NCI-H2196 treated with DMSO at 0.1 percent for 48 hours (cell line): ENCODE results near the gene HDLBP.
A peak's percentile ranks its signal among the peaks of the same experiment; 100 is the strongest.

Experiments
- DNase-seq: peaks from one replicate; lab custom pipeline; 2025; ENCODE audit not compliant: unreplicated experiment; lab: John Stamatoyannopoulos, UW

HDLBP gene, protein sequence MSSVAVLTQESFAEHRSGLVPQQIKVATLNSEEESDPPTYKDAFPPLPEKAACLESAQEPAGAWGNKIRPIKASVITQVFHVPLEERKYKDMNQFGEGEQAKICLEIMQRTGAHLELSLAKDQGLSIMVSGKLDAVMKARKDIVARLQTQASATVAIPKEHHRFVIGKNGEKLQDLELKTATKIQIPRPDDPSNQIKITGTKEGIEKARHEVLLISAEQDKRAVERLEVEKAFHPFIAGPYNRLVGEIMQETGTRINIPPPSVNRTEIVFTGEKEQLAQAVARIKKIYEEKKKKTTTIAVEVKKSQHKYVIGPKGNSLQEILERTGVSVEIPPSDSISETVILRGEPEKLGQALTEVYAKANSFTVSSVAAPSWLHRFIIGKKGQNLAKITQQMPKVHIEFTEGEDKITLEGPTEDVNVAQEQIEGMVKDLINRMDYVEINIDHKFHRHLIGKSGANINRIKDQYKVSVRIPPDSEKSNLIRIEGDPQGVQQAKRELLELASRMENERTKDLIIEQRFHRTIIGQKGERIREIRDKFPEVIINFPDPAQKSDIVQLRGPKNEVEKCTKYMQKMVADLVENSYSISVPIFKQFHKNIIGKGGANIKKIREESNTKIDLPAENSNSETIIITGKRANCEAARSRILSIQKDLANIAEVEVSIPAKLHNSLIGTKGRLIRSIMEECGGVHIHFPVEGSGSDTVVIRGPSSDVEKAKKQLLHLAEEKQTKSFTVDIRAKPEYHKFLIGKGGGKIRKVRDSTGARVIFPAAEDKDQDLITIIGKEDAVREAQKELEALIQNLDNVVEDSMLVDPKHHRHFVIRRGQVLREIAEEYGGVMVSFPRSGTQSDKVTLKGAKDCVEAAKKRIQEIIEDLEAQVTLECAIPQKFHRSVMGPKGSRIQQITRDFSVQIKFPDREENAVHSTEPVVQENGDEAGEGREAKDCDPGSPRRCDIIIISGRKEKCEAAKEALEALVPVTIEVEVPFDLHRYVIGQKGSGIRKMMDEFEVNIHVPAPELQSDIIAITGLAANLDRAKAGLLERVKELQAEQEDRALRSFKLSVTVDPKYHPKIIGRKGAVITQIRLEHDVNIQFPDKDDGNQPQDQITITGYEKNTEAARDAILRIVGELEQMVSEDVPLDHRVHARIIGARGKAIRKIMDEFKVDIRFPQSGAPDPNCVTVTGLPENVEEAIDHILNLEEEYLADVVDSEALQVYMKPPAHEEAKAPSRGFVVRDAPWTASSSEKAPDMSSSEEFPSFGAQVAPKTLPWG (N-terminal part only)

DNA sequence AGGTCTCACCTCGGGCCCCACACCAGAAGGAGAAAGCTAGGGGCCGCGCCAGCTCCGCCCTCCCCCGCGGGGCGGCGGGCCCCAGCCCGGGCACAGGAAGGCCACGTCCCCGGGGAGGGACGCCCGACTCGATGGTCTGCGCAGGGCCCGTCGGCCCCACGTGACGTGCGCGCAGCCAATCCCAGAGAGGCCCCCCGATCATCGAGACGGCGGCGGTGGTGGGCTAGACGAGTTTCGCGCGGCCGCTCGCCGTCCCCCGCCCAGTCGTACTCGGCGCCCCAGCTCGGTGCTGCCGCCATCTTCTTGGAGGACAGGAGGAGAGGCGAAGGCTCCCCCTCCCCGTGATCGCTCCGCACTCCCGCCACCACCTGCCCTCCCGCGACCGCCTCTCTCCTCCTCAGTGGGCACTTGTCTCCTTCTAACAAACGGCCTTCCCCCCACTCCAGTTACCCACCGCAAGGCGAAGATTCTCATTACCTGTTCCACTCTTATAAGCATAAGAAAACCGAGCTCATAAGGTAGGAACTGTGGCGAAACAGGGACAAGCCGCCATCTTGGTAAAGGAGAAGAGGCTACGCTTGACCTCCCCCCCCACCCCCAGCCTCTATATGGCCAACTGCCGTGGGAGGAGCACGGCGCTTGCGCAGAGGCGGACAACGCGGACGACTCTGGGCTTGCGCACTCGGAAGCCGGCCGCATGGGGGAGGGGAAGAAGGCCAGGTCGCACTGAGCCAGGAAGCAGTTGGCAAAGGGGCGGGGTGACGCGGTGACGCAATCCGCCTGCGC, at the start of gene HDLBP:
Gene HDLBP (minus strand): TSS at position 580 of the 786 bp plus-strand sequence. CDS start 48,803 bp downstream, outside the sequence.
- DNase-seq, result peak; percentile 95

DNA sequence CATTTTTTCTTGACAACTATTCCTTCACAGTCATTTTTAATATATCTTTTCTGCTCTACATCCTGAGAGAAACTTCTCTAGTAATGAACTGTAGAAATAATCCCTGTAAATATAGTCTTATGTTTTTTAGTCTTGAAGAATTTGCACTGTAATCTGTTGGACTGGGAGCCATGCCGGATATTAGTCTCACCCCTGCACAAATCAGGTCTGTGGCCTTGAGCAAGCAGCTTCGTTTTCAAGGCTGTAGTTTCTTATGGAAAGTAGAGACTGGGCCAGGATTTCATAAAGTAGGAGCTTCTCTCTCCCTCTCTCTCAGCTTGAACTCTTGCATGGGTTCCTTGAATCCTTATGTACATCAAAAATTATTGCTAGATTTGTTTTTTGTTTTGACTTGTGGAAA, 49.3 kb upstream of the HDLBP start:
- DNase-seq, result no peak

DNA sequence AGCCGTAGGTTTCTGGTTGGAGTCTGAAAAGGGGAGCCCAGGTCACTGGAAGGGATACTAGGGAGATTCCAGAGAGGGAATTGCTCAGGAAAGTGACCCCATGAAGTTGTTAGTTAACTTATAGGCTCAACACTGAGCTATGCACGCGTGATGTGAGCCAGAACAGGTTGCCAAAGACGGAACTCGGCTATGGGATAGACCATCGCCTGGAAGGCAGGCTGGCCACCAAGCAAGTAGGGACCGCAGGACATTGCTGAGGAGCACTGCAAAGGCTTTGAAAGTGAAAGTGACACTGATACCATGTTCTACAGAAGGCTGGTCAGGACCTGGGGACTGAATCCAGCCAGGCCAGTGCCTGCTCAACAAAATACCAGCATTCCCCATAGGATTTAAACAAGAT, 48.0 kb upstream of the HDLBP start:
- no peak for DNase-seq

DNA sequence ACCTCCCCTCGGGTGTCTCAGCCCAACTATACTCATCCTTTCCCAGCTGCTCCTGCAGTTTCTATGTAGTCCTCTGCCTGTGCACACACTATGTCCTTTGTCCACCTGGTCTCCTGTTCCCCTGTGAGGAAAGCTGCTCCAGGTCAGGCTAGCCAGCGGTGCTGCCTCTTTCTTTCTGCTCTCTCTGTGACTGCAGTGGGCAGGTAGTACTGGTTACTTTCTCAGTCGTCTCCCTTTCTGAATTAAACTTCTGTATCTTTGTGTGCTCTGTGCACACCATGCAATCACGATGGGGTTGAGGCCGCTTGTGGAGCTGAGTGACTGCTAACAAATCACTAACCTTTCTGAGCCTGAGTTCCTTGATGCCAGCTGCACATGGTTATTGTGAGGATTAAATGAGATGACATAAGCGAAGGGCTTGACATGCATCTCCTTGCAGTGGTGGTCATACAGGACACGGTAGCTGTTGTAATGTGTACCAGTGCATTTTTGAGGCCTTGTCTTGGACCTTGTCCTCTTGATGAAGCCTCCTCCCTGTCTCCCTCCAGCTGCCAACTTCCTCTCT, 44.1 kb upstream of the HDLBP start:
- no peak for DNase-seq

DNA sequence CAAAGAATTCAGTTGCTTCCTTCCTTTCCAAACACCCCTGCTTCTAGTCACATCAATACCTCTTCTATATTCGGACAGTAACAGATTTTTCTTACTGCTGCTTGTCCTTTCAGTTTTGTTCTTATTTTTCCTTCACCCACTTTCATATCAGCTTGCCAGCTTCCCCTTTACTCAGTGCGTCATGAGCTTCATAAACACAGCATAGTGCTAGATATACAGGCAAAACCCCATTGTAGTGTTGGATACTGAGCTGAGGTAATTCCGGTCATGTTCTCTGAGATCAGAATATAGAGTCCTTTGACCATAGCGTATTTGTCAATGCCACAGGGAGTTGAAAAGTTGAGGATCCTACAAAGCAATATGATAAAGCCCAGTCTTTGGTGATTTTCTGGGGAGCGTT, 43.0 kb upstream of the HDLBP start:
- DNase-seq, result no peak

DNA sequence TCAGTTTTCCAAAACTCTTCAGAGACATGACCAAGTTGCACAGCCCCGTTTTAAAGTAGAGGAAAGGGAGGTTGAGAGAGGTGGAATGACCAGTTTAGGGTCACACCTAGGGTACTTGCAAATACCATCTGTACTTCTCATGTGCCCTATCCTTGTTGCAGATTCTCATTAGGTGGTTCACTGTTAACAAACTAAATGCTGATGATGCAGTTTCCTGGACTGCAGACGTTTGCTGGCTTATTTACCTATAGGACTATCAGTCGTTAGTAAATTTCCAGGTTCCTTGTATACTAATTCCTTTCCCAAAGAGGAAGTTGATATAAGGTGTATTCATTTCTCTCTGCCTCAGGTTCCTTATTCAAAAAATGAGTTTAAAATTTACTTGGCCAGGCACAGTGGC, 42.1 kb upstream of the HDLBP start:
- DNase-seq, result no peak

DNA sequence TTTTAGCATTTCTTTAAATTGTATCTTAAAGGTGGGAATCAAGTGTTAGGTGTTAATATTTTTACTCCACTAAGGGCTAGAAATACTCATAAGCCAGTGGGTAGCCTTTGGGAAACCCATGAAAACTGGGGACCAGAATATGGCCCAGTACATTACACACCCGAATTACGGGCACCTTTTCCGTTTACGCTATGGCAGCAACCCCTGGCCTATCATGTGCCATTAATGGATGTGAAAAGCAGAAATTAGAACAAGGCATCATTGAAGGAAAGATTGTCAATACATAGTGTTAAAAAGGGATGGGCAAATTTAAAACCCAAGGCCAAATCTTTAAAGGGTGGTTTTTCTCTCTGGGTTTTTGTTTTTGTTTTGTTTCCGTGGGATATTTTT, 41.4 kb upstream of the HDLBP start:
- DNase-seq, result no peak

DNA sequence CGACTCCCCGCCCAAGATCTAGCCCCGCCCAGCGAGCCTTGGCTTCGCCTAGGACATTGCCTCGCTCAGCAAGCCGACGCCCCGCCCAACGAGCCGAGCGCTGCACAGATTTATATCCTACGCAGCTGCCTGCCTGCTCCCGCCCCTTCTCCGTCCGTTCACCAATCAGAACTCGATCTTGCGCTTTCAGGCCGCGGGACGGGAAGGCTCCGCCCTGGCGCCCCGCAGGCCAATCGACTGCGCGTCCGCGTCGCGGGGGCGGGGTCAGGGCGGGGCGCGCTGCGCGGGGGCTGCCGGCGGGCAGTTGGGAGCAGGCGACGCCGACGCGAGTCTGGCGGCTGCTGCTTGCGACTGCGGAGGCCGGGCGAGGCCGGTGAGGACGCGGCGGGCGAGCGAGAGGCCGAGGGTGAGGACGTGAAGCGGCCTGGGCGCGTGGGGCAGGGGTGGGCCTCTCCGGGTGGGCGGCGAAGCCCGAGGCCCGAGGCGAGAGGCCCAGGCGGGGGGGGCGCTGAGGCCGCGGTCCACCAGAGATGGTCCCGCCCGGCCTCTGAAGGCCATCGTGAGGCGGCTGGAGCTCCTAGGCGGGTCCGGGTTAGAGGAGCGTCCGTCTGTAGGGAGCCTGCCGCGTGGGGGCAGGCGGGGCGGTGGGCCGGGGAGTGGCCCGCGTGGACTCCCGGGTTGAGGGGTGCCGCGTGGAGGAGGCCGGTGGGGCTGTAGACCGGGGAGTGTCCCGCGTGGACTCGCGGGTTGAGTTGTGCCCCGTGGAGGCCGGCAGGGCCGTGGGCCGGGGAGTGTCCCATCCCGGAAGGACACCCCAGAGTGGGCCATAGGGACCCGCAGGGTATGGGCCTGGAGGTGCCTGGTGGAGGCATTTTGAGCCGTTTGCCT, 40.8 kb upstream of the HDLBP start, which contains the start of gene FARP2:
Gene FARP2 (plus strand): TSS at position 303 of the 888 bp plus-strand sequence. CDS start 16,823 bp downstream, outside the sequence.
- DNase-seq, result peak; percentile 97

DNA sequence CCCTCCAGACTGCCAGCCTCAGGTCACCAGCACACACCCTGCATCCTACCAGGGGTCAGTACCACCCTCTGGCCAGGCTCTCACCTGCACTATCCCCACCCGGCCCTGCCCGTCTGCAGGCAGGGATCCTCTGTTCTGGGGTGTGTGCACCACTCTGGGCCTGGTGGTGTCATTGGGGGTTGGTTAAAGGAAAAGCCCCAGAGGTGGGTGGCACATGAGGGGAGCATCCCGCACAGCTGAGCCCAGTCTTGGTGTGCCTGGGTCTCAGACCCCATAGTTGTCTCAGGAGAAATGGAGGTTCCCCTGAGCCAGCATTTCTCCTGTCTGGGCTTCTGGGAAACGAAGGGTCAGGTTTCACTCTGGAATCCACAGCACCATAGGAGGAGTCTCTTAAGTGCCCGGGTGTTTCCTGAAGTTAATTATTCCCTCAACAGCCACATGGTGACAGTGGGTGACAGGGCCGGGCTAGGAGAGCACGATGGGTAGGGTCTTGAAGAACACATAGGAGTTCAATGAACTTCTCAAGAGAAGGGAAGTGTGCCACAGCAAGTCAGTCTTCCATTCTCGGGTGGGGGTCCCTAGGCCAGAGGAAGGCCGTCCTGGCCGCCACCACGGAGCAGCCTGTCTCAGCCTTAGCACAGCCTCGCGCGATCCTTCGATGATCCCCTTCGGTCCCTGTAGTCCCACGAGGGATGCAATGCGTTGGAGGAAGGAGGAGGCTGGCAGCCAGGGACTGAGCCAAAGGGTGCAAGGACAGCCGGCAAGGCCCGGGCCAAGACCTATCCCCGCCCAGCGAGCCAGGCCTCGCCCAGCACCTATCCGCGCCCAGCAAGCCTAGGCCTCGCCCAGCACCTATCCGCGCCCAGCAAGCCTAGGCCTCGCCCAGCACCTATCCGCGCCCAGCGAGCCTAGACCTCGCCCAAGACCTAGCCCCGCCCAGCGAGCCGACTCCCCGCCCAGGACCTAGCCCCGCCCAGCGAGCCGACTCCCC, 39.5 kb upstream of the HDLBP start:
- peak; percentile 72 for DNase-seq

DNA sequence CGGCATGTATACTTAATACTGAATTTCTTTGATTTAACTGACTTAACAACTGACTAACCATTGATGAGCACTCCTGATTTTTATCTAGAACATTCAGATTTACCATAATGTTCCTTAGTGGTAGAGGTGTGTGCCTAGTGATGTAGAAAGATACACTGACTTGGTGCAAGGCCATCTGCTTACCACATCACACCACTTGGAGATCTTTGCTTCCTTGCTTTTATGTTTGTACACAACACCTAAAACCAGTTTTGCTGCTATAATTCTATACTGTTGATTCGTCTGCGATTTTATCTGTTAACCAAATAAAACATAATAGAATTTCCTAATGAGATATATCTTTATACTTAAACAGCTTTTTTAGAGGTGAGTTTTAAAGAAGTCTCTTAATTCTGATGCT, 36.8 kb upstream of the HDLBP start:
- no peak for DNase-seq

DNA sequence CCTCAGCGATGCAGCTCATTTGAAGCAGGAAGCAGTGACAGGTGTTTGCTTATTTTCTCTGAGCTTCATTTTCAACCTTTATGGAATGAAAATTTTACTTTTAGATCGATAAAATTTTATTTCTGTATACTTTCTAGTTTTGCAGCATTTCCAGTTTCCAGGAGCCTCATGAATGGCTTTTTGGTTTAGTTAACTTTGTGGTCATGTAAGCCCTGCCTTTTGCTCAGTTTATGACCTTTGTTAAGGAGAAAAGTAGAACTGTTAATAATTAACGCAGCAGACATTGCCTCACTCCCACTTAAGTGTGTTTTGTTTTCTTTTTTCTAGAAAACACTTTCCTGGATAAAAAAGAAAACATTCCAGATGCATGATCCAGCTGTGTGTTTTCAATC, 36.2 kb upstream of the HDLBP start:
- DNase-seq, result no peak

DNA sequence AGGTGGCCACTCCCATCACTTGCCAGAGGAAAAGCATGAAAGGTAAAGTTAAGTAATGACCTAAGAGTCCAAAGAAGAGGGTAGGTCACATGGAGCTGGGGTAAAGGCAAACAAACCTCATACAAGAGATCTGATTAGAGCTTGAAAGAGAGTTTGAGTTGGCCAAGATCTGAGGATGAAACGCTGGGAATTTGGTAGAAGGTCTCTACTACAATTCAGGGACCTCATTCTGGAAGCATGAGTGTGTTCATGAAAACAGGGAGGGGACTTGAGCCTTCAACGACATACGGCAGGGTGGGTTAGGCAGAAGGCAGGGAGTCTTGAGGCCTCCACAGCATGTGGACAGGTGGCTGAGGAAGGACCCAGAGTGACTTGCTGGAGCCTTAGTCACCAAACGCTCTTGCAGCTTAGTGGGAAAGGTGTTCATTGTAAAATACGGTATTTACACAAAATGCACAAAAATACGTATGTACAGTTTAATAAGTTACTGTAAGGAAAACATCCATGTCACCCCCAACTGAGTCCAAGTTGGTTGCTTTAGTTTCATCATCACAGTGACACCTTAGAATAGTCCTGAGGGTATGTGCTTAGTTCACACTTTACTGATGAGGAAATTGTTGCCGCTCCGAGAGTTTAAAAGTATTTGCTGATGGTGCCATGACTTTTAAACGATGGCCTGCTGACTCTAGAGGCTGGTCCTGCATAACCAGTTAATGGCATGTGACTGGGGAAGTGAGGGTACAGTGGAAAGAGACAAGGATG, 35.6 kb upstream of the HDLBP start:
- DNase-seq, result no peak

DNA sequence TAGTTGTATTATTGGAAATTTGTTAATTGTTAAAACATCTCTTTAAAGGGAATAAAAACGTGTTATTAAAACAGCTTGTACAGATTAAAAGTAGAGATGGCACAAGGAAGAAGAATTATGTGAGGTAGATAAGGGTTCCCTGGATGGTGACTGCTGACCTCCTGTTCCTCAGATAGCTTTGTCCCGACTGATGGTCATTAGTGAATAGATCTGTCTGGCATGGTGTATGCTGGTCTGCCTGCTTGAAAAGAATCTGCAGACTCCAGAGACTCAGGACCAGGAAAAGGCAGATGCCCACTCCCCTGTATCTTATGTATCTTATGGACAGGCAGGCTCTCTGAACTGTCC, 35.0 kb upstream of the HDLBP start:
- DNase-seq, result no peak

DNA sequence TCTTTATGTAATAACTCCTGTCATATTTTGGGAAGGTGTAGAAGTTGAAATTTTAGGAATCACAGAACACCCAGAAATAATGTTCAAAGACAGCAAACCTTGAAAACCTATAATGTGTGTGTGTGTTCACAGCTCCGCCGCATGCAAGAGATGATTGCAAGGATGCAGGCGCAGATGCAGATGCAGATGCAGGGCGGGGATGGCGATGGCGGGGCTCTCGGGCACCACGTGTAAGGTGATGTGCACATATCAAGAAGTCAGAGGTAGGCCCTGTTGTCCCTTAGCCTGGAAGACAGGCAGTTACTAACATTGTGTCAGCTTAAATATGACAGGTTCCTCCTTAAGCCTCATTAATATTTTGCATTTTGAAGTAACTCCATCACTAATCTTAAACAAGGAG, 34.5 kb upstream of the HDLBP start:
- DNase-seq, result no peak

DNA sequence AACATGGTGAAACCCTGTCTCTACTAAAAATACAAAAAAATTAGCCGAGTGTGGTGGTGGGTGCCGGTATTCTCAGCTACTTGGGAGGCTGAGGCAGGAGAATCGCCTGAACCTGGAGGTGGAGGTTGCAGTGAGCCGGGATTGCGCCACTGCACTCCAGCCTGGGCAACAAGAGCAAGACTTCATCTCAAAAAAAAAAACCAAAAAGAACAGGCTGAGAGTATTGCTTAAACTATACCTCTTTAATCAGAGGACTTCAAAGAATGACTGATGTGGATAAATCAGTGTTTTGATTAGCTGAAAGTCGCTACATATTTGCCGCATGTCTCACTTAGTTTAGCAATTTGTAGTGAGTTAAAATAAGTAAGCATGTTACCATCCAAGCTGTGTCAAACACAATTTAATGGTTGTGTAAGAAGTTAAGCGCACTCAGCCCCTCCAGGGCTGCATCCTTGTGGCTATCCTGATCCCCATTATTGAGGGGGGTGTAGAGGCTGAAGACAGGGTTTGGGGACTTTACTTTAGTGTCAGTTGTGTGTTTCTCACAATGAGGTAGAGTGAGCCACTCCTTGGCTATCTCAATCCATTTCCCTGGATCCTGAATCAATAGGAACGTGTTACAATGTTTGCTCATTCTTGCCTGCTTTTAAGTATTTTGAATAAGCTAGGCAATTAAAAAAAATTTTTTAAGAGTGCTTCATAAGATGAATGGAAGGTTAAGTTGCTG, 29.6 kb upstream of the HDLBP start:
- DNase-seq, result no peak

DNA sequence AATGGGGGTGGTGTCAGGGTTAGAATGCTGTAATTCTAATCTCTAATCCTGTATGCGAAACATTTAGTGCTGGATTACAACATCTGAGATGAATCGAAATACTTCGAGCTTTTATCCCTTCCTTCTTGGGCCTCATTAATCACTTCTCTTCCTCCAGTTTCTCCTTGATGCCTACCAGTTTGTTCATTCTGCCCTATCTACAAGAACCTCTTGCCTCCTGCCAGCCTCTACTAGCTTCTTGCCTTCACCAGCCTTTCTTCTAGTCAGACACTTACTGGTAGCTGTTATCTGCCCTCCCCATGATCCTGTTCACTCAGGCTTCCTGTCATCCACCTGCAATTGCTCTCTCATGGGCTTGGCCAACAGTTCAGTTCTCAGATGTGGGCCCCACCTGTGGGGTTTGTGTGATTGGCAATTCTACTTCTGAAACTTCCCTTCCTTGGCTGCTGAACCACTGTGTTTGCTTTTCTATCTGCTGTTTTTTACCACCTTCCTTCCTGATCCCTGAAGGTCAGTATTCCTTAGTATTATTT, 25.2 kb upstream of the HDLBP start:
- no peak for DNase-seq
